NOMO-1 treated with dmso at 0.1 percent for 144 hours (cell line): ENCODE measurements around the gene NPPB.
"Not testable (repeated sequence)": the region's sequence is repeated elsewhere in the genome, so short reads cannot be mapped to it uniquely, and the experiment has no call there.

ENCODE experiments used
- DNase-seq: peaks from one replicate; lab custom pipeline; 2025; ENCODE audit not compliant: unreplicated experiment; lab: John Stamatoyannopoulos, UW

NPPB gene

DNA sequence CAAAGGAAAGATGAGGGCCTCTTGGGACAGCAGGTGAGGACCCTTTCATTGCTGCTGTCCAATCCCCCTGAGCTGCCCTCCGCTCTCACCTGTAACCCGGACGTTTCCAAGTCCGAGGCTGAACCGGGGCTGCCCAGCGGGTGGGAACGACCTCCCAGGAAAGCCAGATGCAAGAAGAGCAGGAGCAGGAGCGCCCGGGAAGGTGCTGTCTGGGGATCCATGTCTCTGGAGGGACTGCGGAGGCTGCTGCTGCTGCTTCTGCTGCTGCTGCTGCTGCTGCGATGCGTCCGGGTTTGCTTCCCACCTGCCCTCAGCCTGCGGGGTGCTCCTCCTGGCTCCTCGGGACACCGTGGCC, at the start of gene NPPB:
Gene NPPB (minus strand): TSS at position 333 of the 355 bp plus-strand sequence. CDS start 112 bp downstream, at position 221.
- no peak for DNase-seq

DNA sequence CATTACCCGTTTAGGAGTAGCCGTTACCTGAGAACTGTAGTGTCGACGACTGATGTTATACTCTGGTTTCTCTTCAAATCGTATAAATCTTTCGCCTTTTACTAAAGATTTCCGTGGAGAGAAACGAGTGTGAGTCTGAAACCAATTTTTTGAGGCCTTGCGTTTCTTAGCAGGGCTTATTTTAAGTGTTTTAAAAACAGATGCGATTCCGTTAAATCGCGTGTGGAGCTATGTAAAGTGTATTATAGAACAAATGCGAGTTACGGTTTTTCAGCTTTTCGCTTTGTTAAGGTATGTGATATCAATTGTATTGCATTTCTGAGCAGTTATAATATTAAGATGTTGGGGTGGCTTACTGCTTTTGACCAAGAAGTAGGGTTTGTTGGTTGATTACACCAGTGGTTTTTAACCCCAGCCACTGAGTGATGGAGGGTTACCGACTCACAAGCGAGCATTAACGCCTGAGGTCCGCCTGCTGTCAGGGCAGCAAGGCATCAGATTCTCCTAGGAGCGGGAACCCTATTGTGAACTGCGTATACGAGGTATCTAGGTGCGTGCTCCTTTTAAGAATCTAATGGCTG, 49.4 kb upstream of the NPPB start:
- DNase-seq: peak; percentile 88

DNA sequence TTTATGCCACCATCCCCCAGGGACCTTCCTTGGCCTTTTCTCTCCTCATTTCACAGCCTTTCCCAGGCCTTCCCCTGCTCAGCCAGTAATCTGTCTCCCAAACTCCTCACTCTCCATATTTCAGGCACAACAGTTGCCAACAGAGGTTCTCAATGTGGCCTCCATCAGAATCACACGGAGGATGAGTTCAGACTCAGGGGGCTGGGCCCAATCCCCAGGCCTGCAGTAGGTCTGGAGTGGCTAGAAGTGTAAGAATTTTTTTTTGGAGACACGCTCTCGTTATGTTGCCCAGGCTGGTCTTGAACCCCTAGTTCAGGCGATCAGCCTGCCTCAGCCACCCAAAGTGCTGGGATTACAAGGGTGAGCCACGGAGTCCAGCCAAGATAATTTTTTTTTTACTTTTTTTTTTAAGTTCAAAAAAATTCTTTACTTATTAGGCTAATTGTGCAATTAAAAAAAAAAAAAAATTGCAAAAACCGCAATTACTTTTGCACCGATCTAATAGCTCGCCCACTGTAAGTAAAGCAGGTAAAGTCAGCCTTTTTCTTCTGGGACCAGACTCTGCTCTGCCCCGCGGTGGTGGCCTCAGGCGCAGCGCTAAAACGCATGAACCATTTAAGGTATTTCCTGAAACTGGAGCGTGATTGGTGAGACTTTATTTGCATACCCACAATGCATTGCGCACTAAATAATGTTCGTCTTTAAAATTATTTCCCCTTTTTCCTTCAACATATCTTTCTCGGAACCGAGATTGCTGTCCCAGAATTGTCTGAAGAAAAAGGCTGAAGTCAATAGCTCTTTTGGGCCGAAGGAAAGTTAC, 48.7 kb upstream of the NPPB start:
- peak; percentile 93 for DNase-seq

DNA sequence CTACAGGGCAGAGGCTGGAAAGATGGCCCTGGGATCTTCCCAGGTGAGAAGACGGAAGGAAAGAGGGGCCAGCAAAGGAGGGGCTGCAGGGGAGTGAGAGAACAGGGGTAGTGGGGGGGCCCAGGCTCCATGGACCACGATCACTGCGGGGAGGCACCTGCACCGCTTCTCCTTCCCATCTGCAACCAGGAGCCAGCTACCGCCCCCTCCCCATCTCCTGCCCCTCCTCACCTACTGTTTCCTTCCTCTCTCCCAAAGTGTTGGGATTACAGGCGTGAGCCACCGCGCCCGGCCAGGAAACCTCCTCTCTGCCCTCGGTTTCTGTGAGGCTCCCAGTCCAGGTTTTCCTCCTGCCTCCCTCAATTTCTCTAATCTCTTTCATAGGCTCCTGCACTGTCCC, 48.1 kb upstream of the NPPB start:
- no peak for DNase-seq

DNA sequence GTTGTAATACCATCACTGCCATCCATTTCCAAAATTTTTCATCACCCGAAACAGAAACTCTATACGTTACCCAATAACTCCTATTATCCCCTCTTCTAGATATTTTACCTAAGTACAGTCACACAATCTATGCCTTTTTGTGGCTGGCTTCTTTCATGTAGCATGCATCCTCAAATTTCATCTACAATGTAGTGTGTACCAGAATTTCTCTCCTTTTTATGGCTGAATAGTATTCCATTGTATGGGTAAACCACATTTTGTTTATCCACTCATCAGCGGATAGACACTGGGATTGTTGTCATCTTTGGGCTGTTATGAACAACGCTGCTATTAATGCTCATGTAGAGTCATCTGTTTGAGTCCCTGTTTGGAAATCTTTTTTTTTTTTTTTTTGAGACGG, 46.2 kb upstream of the NPPB start:
- DNase-seq: no peak

DNA sequence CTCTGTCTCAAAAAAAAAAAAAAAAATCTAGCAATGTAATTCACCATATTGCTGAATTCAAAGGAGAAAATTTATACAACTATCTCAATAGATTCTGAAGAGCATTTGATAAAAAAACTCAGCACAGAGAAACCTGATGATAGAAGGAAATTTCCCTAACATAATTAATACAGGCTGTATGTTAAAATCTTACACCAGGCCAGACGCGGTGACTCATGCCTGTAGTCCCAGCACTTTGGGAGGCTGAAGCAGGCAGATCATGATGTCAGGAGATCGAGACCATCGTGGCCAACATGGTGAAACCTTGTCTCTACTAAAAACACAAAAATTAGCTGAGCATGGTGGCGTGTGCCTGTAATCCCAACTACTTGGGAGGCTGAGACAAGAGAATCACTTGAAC, 45.4 kb upstream of the NPPB start:
- not testable (repeated sequence) for DNase-seq

DNA sequence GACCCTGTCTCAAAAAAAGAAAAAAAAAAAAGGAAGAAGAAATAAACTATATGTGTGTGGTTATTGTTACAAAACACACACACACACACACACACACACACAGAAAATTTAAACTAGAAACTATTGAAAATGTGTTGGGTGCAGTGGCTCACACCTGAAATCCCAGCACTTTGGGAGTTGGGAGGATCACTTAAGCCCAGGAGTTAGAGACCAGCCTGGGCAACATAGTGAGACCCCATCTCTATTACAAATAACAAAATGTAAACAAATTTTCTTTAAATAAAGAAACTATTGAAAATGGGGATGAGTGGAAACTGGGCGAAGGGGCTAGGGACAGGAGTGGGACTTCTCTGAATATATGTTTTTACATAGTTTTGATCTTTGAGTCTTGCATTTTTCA, 44.5 kb upstream of the NPPB start:
- DNase-seq: no peak

DNA sequence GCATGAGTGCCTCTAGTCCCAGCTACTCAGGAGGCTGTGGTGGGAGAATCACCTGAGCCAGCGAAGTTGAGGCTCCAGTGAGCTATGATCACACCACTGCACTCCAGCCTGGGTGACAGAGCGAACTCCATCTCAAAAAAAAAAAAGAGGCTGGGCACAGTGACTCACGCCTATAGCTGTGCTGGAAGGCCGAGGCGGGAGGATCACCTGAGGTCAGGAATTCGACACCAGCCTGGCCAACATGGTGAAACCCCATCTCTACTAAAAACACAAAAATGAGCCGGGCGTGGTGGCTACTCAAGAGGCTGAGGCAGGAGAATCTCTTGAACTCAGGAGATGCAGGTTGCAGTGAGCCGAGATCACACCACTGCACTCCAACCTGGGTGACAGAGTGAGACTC, 42.7 kb upstream of the NPPB start:
- DNase-seq: not testable (repeated sequence)

DNA sequence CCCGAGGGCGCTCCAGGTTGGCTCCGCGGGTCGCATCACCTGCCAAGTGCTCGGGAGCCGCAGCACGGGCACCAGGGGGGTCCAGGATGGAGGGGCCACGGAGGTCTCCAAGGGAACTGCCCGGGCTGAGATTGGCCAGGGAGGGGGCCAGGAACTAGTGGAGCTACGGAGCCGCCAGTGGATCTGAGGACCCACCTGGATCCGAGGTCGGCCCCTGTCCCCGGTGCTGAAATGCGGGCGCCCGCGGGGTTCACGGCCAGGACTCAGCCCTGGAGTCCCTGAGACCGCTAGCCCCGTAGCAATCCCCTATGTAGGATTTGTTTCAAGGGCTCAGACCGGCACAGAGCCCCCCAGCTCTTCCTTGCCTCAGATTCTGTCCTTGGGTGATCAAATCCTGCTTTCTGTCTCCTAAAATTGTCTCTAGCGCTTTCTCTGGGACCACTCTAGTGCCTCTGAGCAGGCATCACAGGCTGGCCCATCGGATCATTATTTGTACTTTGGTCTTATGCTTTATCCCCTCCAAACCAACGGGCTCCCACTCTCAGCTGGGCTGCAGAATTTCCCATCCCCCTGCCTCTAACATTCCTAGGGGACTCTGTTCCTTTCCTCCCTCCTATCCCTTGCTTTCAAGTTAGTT, 40.2 kb upstream of the NPPB start:
- no peak for DNase-seq

DNA sequence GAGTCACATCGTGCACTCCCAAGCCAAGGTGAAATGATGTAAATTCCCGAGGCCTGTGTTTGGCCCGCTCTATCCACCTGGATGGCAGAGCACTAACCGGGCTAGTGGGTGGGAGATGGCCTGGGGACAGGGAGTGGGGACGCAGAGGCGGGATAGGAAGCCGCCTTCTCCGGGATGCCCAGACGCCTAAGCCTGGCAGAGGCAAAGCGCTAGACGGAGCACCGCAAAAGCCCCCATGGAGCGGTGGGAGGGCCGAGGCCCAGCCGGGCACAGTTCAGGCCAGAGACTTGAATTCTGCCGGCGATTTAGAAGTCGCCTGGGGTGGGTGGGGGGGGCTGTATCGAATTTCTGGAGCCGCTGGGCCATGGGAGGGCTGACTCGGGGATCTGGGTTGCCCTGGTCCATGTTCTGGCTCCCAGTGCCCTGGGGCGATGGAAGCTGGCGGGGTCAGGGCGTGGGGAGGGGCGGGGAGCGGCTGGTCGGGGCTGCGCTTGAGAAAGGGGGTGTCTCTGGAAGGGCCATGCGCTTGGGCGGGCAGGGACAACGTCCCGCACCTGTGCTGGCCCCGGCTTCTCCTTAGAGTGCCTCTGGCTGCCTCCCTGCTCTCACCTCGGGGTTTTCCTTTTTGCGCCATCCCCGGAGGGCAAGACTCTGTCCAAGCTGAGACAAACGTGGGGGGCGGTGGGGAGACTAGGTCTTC, 39.5 kb upstream of the NPPB start:
- DNase-seq: no peak

DNA sequence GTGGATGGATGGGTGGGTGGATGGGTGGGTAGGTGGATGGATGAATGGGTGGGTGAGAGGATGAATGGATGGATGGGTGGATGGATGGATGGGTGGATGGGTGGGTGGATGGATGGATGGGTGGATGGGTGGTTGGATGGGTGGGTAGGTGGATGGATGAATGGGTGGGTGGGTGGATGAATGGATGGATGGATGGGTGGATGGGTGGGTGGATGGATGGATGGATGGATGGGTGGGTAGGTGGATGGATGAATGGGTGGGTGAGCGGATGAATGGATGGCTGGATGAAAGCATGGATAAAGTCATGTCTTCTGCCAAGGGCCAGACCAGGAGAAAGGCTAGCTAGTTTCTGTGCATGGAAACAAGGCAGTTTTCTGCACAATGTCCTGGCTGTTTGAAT, 35.8 kb upstream of the NPPB start:
- not testable (repeated sequence) for DNase-seq

DNA sequence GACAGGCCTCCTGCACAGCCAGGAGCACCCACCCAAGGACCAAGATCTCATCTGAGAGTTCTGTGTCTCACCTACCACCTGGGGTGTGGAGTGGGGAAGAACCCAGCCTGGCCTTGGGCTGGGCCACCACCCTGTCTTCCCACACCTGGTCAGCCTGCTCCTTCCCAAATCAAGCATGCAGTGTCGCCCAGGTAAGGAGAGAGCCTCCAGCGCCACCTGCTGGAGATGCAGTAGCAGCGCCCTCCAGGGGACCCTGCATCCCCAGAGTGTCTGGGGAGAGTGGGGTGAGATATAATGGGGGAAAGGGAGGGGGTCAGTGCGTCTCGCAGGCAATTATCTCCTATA, 35.1 kb upstream of the NPPB start:
- DNase-seq: no peak

DNA sequence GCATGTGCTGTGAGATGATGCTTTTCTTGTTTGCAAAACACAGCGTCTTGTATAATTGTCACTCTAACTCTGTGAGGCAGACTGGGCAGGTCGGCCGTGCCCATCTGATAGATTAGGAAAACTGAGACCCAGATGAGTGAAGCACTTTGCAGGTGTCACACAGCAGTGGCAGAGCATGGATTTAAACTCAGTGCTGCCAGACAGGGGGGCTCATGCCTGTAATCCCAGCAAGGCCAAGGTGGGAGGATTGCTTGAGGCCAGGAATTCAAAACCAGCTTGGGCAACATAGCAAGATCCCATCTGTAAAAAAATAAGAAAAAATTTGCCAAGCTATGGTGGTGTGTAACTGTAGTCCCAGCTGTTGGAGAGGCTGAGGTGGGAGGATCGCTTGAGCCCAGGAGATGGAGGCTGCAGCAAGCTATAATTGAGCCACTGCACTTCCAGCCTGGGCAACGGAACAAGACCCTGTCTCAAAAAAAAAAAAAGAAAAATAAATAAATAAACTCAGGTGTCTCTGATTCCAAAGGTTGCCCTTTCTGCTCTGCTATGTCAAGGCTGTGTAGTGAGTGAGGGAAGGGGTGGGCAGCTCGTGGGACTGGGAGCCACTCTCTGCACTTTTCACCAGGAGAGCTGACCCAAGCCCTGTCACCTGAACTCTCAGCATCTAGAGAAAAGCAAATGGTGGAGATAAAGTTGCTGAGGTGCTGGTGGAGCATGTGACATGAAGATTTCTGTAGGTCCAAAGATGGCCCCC, 32.9 kb upstream of the NPPB start:
- no peak for DNase-seq

DNA sequence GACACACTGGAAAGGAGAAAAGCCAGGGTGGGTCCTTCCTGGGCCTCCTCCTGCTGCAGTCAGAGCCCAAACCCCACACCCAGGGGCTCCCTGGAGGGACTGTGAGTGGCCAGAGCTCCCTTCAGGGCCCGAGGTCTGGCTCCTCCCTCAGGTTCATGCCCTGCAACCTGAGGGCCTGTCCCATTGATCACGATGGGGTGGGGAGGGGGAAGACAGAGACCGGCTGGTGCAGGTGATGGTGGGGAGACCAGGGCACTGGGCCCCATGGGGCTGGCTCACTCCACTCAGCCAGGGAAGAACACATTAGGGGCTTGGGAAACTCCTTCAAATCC, 30.1 kb upstream of the NPPB start:
- no peak for DNase-seq

DNA sequence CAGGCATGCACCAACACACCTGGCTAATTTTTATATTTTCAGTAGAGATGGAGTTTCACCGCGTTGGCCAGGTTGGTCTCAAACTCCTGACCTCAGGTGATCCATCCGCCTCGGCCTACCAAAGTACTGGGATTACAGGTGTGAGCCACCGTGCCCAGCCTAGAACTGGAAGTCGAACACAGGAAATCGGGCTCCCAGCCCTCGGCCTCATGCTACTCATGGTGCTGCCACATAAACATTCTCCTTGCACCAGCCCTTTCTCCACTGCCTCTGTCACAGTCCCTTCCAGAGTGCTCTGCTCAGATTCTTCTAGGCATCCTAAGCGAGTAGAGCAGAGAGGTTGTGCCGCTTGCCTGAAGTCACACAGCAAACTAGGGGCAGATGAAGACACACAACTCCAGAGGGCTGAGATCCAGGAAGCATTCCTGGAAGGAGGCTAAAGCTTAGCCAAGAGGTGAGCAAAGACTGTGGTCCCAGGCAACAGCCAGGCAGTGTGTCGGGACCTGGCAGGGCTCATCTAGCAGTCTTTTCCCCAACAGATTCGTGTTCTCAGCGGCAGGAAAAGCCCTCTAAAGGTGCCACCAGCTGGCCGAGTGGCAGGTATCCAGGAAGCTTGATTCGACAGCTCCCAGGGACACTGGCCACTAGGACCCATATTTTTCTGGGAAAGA, 29.6 kb upstream of the NPPB start:
- DNase-seq: no peak

DNA sequence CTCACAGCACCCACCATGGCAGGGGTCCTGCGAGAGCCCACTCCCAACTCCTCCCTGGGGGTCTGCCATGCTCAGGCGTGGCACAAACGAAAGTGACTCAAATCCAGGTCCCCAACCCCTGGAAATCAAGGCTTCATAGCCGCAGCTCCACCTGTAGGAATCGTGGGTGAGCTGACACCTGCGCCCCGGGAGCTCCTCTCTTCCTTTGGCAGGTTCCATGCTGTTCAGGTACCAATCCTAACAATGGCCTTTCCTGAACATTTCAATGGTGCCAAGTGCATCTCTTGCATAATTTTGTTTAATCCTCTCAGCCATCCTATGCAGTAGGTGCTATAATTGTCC, 28.9 kb upstream of the NPPB start:
- no peak for DNase-seq

DNA sequence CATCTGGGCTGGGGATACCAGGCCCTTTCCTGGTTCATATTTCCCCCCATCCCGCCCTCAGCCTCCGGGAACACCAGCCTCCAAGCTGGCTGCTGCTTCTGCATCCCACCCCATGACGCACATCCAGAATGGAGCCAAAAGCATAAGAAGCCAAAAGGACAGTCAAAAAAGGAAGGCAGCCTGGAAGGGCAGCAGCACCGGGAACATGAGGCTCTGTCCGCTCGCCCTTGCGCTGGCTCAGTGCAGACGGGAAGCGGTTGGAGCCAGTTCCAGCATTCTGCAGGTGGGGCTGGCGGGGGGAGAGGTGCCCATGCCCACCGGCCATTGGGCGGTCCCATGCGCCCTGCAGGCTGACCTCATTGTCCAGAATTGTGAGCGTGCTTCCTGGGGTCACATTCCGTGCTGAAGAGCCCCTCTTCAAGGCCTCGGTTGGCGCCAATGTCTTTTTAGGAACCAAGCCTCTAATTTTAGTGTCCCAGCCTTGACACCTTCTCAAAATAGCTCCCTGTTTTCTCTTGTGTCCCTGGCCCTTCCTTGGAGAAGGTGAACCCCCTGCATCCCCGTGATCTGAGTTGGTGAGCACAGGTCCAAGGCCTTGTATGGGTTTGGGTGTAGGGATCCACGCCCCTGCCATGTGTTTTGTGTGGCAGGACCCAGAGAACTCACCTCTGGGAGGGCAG, 28.4 kb upstream of the NPPB start:
- no peak for DNase-seq

DNA sequence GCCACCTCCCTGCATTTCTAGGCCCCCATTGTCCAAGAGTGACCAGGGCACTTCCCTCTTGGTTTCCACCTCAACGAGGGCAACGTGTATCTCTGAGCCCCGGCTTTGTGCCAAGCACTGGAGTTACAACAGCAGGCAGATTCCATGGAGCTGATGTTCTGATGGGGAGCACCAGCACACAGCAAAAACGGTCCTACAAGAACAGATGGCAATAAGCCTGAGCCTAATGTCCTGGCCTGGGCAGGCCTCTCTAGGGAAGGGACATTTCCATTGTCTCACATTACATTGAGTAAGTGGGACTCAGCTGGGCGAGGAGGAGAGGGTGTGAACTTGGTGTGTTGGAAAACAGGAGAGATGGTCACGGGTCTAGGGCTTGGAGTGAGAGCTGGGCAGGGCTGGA, 27.2 kb upstream of the NPPB start:
- no peak for DNase-seq

DNA sequence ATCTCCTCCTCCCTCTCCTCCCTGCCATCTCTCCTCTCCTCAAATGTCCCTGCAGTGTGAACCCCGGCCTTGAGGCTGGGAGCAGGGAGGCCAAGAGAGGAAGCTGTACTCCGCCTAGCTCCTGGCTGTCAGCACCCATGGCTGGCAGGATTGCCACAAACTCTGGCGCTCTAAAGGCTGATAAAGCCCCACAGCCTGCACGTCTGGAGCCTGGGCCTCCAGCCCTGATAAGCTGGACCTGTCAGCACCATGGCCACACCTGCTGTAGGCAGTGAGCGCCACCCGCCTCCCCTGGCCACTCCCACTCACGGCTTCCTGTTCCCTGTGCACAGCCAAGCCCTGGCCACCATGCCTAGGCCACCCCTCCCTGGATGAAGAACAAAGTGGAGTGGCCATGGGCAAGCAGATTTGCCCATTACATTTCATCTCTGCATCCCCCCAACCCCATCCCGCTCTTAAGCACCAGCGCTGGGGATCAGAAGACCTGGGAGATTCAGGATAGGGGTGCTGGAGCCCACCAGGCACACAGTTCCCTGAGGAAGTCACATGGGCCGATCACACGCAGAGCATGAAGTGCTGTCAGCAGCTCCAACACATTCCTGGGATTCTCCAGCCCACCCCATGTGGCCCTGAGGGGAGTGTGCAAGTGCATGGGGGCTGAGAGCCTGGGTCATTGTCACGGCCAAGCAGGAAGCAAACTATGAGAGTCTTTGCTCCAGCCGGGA, 24.2 kb upstream of the NPPB start:
- DNase-seq: no peak
